ENCODE results near the gene GNA14.

- TF ChIP-seq POLR2AphosphoS5 (IDR thresholded peaks at IDR 0.05) (no peak), CTCF (IDR thresholded peaks at IDR 0.05) (no peak), POLR2A (IDR thresholded peaks at IDR 0.05) (no peak)
These were observed 227.5 kb downstream of the GNA14 start for GRCh38 chr9:77420641-77421040.

All from breast epithelium (tissue), 3 donors.